Parathyroid adenoma (tissue), 2 donors: ENCODE data around the gene HIRIP3.

Experiments
- H2AFZ ChIP-seq: fragments of 300-600 bp; sonication (generic); one replicate; pipeline ENCODE4 v1.7.0; 2017; ENCODE audit warnings: antibody characterized with exemption, mild to moderate bottlenecking
- H3K27ac ChIP-seq: fragments of 300-600 bp; sonication (generic); one replicate; pipeline ENCODE4 v1.7.0; 2017
- H3K27me3 ChIP-seq: fragments of 300-600 bp; sonication (generic); one replicate; pipeline ENCODE4 v1.7.0; 2017; ENCODE audit warnings: low read length; ENCODE audit not compliant: control insufficient read depth, insufficient read depth
- H3K36me3 ChIP-seq: fragments of 300-600 bp; sonication (generic); one replicate; pipeline ENCODE4 v1.7.0; 2017; ENCODE audit warnings: low read length; ENCODE audit not compliant: control insufficient read depth, insufficient read depth
- H3K4me1 ChIP-seq: fragments of 300-600 bp; sonication (generic); one replicate; pipeline ENCODE4 v1.7.0; 2017; ENCODE audit warnings: control low read depth
- H3K4me2 ChIP-seq: fragments of 300-600 bp; sonication (generic); one replicate; pipeline ENCODE4 v1.7.0; 2017; ENCODE audit warnings: low read length
- H3K4me3 ChIP-seq: fragments of 300-600 bp; sonication (generic); one replicate; pipeline ENCODE4 v1.7.0; 2017; ENCODE audit warnings: low read depth, low read length
- H3K79me2 ChIP-seq: fragments of 300-600 bp; sonication (generic); one replicate; pipeline ENCODE4 v1.7.0; 2017; ENCODE audit warnings: control low read depth
- H3K9ac ChIP-seq: fragments of 300-600 bp; sonication (generic); one replicate; pipeline ENCODE4 v1.7.0; 2017; ENCODE audit warnings: mild to moderate bottlenecking
- H3K9me3 ChIP-seq: fragments of 300-600 bp; sonication (generic); one replicate; pipeline ENCODE4 v1.7.0; 2017; ENCODE audit warnings: low read length; ENCODE audit not compliant: control insufficient read depth
- CTCF ChIP-seq: fragments of 300-600 bp; sonication (generic); IDR thresholded peaks from one replicate; pipeline ENCODE4 v1.7.0; 2017; ENCODE audit warnings: antibody characterized with exemption, mild to moderate bottlenecking
- donor health status: primary hyperparathyroidism.

Gene HIRIP3

GRCh38 chr16:29951625-29952365, 43.6 kb downstream of the HIRIP3 start:
- no peaks in the 10 kb centered on the region for H3K9me3 ChIP-seq
- H3K79me2 ChIP-seq: no peaks in the 10 kb centered on the region
- no peak for TF ChIP-seq CTCF
- no peaks in the 10 kb centered on the region for H3K36me3 ChIP-seq
- no peak overlapping the region for H3K4me3 ChIP-seq
- no peaks in the 10 kb centered on the region for H3K27me3 ChIP-seq
- H3K4me2 ChIP-seq: no peak overlapping the region
- H2AFZ ChIP-seq: no peak overlapping the region
- no peak overlapping the region for H3K9ac ChIP-seq
- no peaks in the 10 kb centered on the region for H3K4me1 ChIP-seq
- H3K27ac ChIP-seq: no peak overlapping the region

- H3K27ac ChIP-seq: no peak overlapping the region
- no peak for TF ChIP-seq CTCF
- H3K9ac ChIP-seq: no peak overlapping the region
- no peaks in the 10 kb centered on the region for H3K4me1 ChIP-seq
- H2AFZ ChIP-seq: no peak overlapping the region
- no peaks in the 10 kb centered on the region for H3K79me2 ChIP-seq
- H3K9me3 ChIP-seq: no peaks in the 10 kb centered on the region
- no peaks in the 10 kb centered on the region for H3K36me3 ChIP-seq
- H3K4me2 ChIP-seq: no peak overlapping the region
- H3K27me3 ChIP-seq: no peaks in the 10 kb centered on the region
- no peak overlapping the region for H3K4me3 ChIP-seq
Measured at GRCh38 chr16:29950806-29951461, 44.5 kb downstream of the HIRIP3 start.

- Histone ChIP-seq H3K27ac (no peak overlapping the region), H3K4me1 (peaks cover 15% of the 10 kb centered on the region), H3K9me3 (no peaks in the 10 kb centered on the region), H3K4me2 (no peak overlapping the region), H3K79me2 (no peaks in the 10 kb centered on the region), H3K36me3 (no peaks in the 10 kb centered on the region), H3K4me3 (no peak overlapping the region), H3K9ac (no peak overlapping the region), H3K27me3 (no peaks in the 10 kb centered on the region), H2AFZ (no peak overlapping the region)
- TF ChIP-seq CTCF: no peak
Measured at GRCh38 chr16:29947897-29948296, 47.5 kb downstream of the HIRIP3 start.

GRCh38 chr16:29943846-29944799, 51.3 kb downstream of the HIRIP3 start:
- Histone ChIP-seq H2AFZ (peak overlapping the region; percentile 81), H3K9me3 (no peaks in the 10 kb centered on the region), H3K4me2 (no peak overlapping the region), H3K4me1 (peaks cover 15% of the 10 kb centered on the region), H3K27me3 (no peaks in the 10 kb centered on the region), H3K79me2 (no peaks in the 10 kb centered on the region), H3K4me3 (no peak overlapping the region), H3K9ac (no peak overlapping the region), H3K27ac (peak overlapping the region; percentile 83), H3K36me3 (no peaks in the 10 kb centered on the region)
- TF ChIP-seq CTCF: no peak
